MG63 (cell line): ENCODE measurements around the gene MINDY4. TPM values are rescaled to one million over a fixed set of nuclear protein-coding genes. Genes with fewer than 3 reads are reported as not detected.

Experiments
- DNase-seq: peaks from one replicate; pipeline ENCODE4 v3.0.0-alpha.2; 2020
- H3K27me3 ChIP-seq: fragments of 250-450 bp; sonication (Bioruptor Pico); 2 replicates; pipeline ENCODE4 v1.5.1; 2020; ENCODE audit warnings: mild to moderate bottlenecking, moderate library complexity
- H3K36me3 ChIP-seq: fragments of 250-450 bp; sonication (Bioruptor Pico); 2 replicates; pipeline ENCODE4 v1.5.1; 2020; ENCODE audit warnings: mild to moderate bottlenecking, moderate library complexity
- H3K4me3 ChIP-seq: fragments of 250-450 bp; sonication (Bioruptor Pico); 2 replicates; pipeline ENCODE4 v1.5.1; 2020; ENCODE audit warnings: mild to moderate bottlenecking, moderate library complexity
- H3K9me3 ChIP-seq: fragments of 250-450 bp; sonication (Bioruptor Pico); 2 replicates; pipeline ENCODE4 v1.5.1; 2020; ENCODE audit warnings: mild to moderate bottlenecking, moderate library complexity
- total RNA-seq: library from RNA; depleted of rRNA; stranded (reverse); fragments of >200 nt; shearing (Covaris generic); gene quantifications from 2 replicates; pipeline ENCODE4 v1.2.3, GENCODE V29; 2014; ENCODE audit warnings: low replicate concordance

The MINDY4 gene
- total RNA-seq, 1 experiment from 2014 or later, result 1.7 TPM

DNA sequence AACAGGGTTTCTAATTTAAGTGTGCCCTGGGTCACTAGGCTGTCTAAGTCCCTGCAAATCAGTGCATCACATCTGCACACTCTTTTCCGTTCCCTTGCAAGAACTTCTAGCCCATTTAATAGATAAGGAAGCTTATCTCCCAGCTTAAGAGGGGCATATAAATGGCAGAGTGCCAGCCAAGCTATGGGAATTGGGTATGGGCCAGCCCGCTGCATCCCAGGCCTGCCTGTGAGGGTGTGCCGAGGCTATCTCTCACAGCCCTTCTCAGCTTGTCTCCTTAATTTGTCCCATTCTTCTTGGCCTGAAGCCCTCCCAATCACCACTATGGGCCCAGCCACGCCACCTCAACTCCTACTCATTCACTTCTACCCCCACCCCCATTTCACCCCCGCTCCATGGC, 155.1 kb downstream of the MINDY4 start:
- Histone ChIP-seq H3K4me3 (no peak overlapping the region), H3K9me3 (no peaks in the 10 kb centered on the region), H3K36me3 (no peaks in the 10 kb centered on the region), H3K27me3 (no peaks in the 10 kb centered on the region)
- no peak for DNase-seq

DNA sequence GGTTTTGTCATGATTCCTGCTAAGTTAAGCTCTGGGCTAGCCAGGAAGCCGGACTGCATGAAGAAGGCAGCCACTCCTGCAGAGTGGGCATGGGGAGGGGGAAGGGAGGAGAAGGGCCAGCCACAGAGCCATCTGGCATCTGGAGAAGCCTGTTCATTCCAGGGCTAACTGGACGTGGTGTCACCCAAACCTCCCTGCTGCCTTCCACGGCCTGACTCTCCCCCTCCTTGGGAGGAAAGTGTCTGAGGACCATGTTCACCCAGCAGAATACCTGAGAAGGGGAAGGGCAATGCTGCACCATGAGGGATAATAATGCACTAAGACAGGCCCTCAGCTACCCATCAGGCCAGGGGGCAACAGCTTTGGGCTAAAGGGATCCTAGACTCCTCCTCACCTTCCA, 155.8 kb downstream of the MINDY4 start:
- H3K9me3 ChIP-seq, result no peaks in the 10 kb centered on the region
- no peak for DNase-seq
- H3K27me3 ChIP-seq, result no peaks in the 10 kb centered on the region
- no peaks in the 10 kb centered on the region for H3K36me3 ChIP-seq
- H3K4me3 ChIP-seq, result no peak overlapping the region

DNA sequence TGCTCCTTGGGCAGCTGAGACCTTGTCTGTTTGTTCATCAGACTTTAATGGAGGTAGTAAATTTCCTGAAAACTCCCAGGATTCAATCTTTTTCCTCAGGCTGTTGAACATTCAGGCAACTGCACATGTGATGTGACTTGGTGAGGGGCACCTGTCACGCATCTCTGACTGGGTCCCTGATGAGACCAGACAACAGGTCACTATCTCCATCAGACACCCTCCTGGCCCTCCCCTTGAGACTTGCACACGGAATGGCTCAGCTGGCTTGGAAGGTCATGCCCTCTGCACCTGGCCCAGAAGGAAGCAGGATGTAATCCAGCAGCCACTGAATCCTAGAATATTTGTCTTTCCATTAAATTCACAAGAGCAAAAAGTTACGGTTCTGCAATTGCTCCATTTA, 156.3 kb downstream of the MINDY4 start:
- no peak for DNase-seq
- Histone ChIP-seq H3K4me3 (no peak overlapping the region), H3K36me3 (no peaks in the 10 kb centered on the region), H3K27me3 (no peaks in the 10 kb centered on the region), H3K9me3 (no peaks in the 10 kb centered on the region)

DNA sequence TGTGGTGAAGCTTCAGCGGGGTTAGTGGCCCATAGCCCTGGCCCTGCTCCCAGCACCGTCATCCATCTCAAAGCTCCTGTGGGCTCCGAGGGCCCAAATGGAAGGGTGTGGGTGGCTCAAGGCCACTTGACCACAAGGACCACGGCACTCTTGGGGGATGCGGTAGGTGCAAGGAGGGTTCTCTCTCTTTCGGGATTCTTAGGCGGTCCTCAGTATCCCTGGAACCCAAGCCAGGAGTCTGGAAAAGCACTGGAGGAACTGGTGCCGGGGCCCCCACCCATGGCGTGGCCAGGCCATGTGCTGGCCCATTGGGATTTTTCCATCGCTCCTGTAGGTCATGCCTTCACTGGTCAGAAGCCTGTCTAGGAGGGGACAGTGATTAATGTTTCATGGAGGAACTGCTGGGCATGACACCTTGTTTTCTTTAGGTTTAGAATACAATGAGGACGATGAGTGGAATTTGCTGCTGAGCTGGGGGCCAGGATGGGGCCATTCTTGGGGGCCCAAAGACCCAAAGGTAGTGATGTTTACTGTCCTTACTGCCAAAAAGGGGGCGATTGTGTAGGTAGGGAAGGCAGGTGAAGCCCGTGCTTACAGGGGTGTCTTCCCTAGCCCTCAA, 157.1 kb downstream of the MINDY4 start:
- Histone ChIP-seq H3K9me3 (no peaks in the 10 kb centered on the region), H3K4me3 (no peak overlapping the region), H3K36me3 (no peaks in the 10 kb centered on the region), H3K27me3 (no peaks in the 10 kb centered on the region)
- DNase-seq, result no peak

- H3K27me3 ChIP-seq, result no peaks in the 10 kb centered on the region
- H3K36me3 ChIP-seq, result no peaks in the 10 kb centered on the region
- no peak for DNase-seq
- no peaks in the 10 kb centered on the region for H3K9me3 ChIP-seq
- H3K4me3 ChIP-seq, result no peak overlapping the region
Observed at GRCh38 chr7:30929686-30930085, 158.5 kb downstream of the MINDY4 start.

DNA sequence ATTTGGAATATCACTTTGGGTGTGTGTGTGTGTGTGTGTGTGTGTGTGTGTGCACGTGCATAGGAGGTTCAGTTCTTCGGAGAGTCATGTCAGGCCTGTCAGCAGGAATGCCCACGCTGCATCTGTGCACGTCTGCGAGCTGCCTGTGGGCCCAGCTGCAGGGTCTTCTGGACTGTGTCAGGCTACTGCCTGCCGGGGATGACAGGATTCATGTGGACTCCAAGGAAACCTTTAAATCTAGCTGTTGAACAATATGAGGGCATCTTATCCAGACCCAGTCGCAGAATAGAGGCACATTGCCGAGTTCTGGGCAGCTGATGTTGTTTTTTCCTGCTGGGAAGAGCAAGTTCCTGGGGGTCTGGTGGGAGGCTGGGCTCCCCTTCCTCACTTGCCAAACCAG, 159.4 kb downstream of the MINDY4 start:
- no peaks in the 10 kb centered on the region for H3K27me3 ChIP-seq
- no peak overlapping the region for H3K4me3 ChIP-seq
- DNase-seq, result no peak
- H3K36me3 ChIP-seq, result no peaks in the 10 kb centered on the region
- H3K9me3 ChIP-seq, result no peaks in the 10 kb centered on the region

DNA sequence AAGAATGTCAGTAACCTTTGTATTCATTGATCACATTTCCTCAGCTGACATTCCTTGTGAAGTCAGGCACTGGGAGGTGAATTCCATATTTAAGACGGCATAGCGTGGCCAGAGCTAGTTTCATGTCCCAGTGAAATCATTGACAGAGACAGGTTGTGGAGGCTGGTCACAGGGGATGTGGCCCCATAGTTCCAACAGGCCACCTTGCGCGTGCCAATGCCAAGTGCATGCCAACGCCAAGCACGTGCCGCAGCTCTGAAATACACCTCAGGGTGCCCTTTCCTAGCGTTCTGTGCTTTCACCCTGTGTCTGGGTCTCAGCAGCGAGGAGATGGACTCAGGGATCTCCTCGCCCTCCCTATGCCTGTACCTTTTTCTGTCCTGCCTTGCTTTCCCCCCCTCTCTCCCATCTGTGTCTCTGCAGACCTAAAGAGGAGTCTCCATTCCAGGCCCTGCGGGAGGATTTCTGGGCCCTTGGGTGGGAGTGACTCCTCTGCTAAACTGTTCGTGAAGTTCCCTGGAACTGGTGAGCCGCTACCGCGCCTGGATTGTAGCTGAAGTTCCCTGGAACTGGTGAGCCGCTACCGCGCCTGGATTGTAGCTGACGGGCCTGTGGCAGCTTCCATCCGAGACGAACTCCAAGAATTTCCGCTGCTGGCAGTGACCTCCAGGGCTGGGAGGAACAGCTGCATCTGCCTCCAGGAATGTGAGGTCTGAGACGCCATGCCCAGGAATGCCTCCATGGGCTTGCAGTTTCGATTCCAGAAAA, 160.1 kb downstream of the MINDY4 start:
- no peaks in the 10 kb centered on the region for H3K36me3 ChIP-seq
- H3K4me3 ChIP-seq, result no peak overlapping the region
- DNase-seq, result peak; percentile 71
- no peaks in the 10 kb centered on the region for H3K27me3 ChIP-seq
- no peaks in the 10 kb centered on the region for H3K9me3 ChIP-seq

- no peaks in the 10 kb centered on the region for H3K9me3 ChIP-seq
- DNase-seq, result no peak
- no peak overlapping the region for H3K4me3 ChIP-seq
- no peaks in the 10 kb centered on the region for H3K36me3 ChIP-seq
- no peaks in the 10 kb centered on the region for H3K27me3 ChIP-seq
Observed at GRCh38 chr7:30931929-30932540, 160.8 kb downstream of the MINDY4 start.

DNA sequence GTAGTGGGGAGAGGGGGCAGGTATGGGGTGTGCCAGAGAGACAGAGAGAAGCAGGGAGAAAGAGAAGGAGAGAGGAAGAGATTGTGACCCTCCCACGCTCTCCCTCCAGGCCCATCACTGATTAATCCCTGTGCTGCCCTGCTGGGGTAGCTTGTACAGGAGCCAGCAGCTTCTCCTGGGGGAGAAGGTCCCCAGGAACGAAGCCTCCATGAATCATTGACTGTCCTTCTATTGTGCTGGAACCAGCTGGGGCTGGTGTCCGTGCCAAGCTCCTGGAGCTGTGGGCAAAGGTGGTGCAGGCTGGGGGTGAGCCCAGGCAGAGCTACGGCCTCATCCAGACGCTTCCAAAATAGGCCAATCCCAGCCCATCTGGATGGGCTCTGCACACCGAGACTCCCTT, 161.3 kb downstream of the MINDY4 start:
- Histone ChIP-seq H3K27me3 (no peaks in the 10 kb centered on the region), H3K4me3 (no peak overlapping the region), H3K36me3 (no peaks in the 10 kb centered on the region), H3K9me3 (no peaks in the 10 kb centered on the region)
- DNase-seq, result no peak

DNA sequence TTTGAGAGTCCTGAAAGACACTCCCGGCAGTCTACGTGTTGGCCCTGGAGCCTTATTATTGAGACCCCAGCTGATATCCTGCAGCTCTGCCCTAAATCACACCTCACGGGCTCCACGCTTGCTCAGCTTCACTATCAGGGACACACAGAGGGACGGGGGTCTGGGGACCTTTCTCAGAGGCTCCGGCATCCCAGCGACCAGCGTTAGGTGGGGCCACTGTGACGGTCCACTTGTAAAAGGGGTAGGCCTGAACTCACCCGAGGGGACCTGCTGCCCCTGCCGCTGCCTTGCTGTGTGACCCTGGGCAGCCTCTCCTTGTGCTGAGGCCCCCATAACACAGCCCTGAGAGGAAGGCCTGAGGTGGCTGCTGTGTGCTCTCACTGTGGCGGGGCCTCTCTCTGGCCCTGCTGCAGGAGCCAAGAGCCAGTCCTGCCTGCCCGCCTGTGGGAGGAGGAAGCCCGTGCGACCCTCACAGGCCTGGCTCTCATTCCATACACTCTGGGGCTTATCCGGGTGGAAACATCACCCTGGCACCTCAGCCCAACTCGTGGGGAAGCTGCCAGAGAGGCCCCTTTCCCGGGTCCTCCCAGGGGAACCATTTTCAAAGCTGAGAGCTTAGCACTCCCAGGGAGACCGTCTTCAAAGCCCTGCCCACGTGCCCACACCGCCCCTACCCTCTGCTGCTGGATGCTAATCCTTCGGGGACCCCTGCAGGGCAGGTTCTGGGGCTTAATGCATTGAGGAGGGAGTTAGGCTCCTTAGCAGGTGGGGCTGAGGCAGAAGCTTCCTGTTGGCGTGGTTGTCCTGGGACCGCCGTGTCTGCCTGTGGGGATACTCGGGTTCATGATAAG, 162.1 kb downstream of the MINDY4 start:
- no peak for DNase-seq
- H3K9me3 ChIP-seq, result no peaks in the 10 kb centered on the region
- 0 out of 2 replicates have a peak, but pooled peaks cover 2% of the 10 kb centered on the region for H3K27me3 ChIP-seq
- no peak overlapping the region for H3K4me3 ChIP-seq
- H3K36me3 ChIP-seq, result no peaks in the 10 kb centered on the region

- no peaks in the 10 kb centered on the region for H3K36me3 ChIP-seq
- H3K27me3 ChIP-seq, result peaks cover 5% of the 10 kb centered on the region; the same call in 1 of the 2 replicates
- H3K4me3 ChIP-seq, result no peak overlapping the region
- no peaks in the 10 kb centered on the region for H3K9me3 ChIP-seq
- no peak for DNase-seq
Observed at GRCh38 chr7:30934225-30934624, 163.0 kb downstream of the MINDY4 start.

DNA sequence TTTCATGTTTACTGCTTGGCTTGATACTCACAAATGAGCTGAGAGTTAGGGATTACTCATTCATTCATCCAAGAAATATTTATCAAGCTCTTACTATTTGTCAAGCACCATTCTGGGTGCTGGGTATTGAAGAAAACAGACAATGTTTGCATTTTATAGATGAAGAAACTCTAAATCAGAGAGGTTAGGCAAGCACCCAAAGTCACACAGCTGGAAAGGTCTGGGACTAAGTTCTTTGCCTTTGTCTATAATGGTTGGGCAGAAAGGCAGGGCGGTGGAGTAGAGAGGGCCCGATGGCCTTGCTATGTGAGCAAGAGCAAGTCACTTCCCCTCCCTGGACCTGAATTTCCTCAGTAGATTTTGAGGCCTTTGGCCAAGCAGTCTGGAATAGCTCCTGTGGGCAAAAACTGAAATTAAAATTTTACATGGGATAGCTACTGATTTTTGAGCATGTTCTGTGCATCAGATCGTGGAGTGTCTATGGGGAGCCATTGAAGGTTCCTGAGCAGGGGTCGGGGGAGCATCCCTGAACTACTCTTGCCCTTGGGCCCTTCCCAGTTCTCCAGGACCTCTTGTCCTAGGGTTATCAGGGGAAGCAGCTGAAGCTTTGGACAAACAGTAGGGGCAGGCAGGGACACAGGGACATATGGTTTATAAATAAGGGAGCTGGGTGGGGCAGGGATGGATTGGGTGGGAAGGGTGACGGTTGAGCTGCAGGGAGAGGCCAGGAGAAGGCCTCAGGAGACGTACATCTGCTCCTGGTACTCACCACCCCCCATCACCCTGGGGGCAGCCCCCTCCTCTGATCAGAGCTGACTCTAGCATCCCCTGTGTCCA, 163.7 kb downstream of the MINDY4 start:
- Histone ChIP-seq H3K4me3 (no peak overlapping the region), H3K27me3 (peaks cover 12% of the 10 kb centered on the region), H3K36me3 (no peaks in the 10 kb centered on the region), H3K9me3 (no peaks in the 10 kb centered on the region)
- DNase-seq, result no peak

GRCh38 chr7:30935569-30935877, 164.3 kb downstream of the MINDY4 start:
- H3K36me3 ChIP-seq, result no peaks in the 10 kb centered on the region
- H3K4me3 ChIP-seq, result no peak overlapping the region
- H3K9me3 ChIP-seq, result no peaks in the 10 kb centered on the region
- no peak for DNase-seq
- H3K27me3 ChIP-seq, result peaks cover 18% of the 10 kb centered on the region

GRCh38 chr7:30936650-30937245, 165.5 kb downstream of the MINDY4 start:
- no peak overlapping the region for H3K4me3 ChIP-seq
- no peaks in the 10 kb centered on the region for H3K36me3 ChIP-seq
- no peak for DNase-seq
- peaks cover 21% of the 10 kb centered on the region for H3K27me3 ChIP-seq
- no peaks in the 10 kb centered on the region for H3K9me3 ChIP-seq

GRCh38 chr7:30937416-30937815, 166.2 kb downstream of the MINDY4 start:
- H3K9me3 ChIP-seq, result no peaks in the 10 kb centered on the region
- DNase-seq, result no peak
- H3K4me3 ChIP-seq, result no peak overlapping the region
- no peaks in the 10 kb centered on the region for H3K36me3 ChIP-seq
- peaks cover 21% of the 10 kb centered on the region for H3K27me3 ChIP-seq
